GM12878 (cell line): ENCODE data around the gene NPDC1. TPM values are rescaled to one million over a fixed set of nuclear protein-coding genes. Genes with fewer than 3 reads are reported as not detected.

Experiments
- ATAC-seq: fragments of 200-7000 bp; cut with Tn5 transposase; 3 replicates; pipeline ENCODE4 v1.9.1; 2020; ENCODE audit warnings: mild to moderate bottlenecking, moderate library complexity
- BruUV-seq: library from RNA; stranded (reverse); fragments of 400-500 nt; replicated peaks from 2 replicates; lab custom pipeline; 2021; lab: Mats Ljungman, UMichigan
- CTCF ChIA-PET: fragments of 300-600 bp; sonication (Branson Sonifier 250); formaldehyde crosslinking; extraction: SDS; loops from one replicate; lab custom pipeline; 2021; ENCODE audit warnings: inconsistent platforms; lab: Yijun Ruan, JAX
- POLR2A ChIA-PET: fragments of 350-600 bp; formaldehyde crosslinking; extraction: SDS; loops from one replicate; lab custom pipeline; 2021; ENCODE audit warnings: inconsistent platforms; lab: Charles Lee
- RAD21 ChIA-PET: fragments of 300-600 bp; sonication (Branson Sonifier 250); formaldehyde crosslinking; loops from one replicate; lab custom pipeline; 2023; ENCODE audit warnings: antibody characterized with exemption; ENCODE audit not compliant: unreplicated experiment; lab: Charles Lee
- SMC1A ChIA-PET: fragments of 300-600 bp; sonication (Branson Sonifier 250); formaldehyde crosslinking; loops from one replicate; lab custom pipeline; 2023; ENCODE audit not compliant: unreplicated experiment, uncharacterized antibody; lab: Charles Lee
- DNase-seq: peaks from one replicate; pipeline ENCODE4 v3.0.0-alpha.2; 2011; ENCODE audit warnings: low read depth, low spot score
- FAIRE-seq: peaks from 3 replicates; lab custom pipeline; 2011; peaks lifted over from hg19 to GRCh38; lab: Jason Lieb, UNC
- H2AFZ ChIP-seq: 2 replicates; pipeline ENCODE4 v1.6.0; 2011; ENCODE audit warnings: low read depth, low read length, control low read depth; ENCODE audit not compliant: control insufficient read depth
- H3K27ac ChIP-seq: 2 replicates; pipeline ENCODE4 v1.5.1; 2011; ENCODE audit warnings: control low read depth; ENCODE audit not compliant: control insufficient read depth, insufficient read depth
- H3K27me3 ChIP-seq, 2 experiments: replicated peaks in 1 of 2; 2 replicates each; pipeline versions ENCODE4 v1.6.0 to v1.6.1; 2011; ENCODE audit warnings: low read length in 1 of 2; ENCODE audit not compliant: control insufficient read depth in 2 of 2, insufficient read depth in 2 of 2
- H3K36me3 ChIP-seq, 2 experiments: 2 replicates each; pipeline ENCODE4 v1.5.1; 2011; ENCODE audit warnings: low read length in 1 of 2; ENCODE audit not compliant: control insufficient read depth in 2 of 2, insufficient read depth in 2 of 2
- H3K4me1 ChIP-seq: 2 replicates; pipeline ENCODE4 v1.6.1; 2011; ENCODE audit warnings: mild to moderate bottlenecking, low read length, moderate library complexity, mixed read lengths; ENCODE audit not compliant: control insufficient read depth, insufficient read depth
- H3K4me2 ChIP-seq: 2 replicates; pipeline ENCODE4 v1.6.0; 2011; ENCODE audit warnings: control low read depth; ENCODE audit not compliant: control insufficient read depth, insufficient read depth
- H3K4me3 ChIP-seq: fragments of 200-600 bp; sonication (generic); 2 replicates; pipeline ENCODE4 v1.5.1; 2016
- H3K79me2 ChIP-seq: 2 replicates; pipeline ENCODE4 v1.6.0; 2011; ENCODE audit warnings: low read length; ENCODE audit not compliant: control insufficient read depth, insufficient read depth
- H3K9ac ChIP-seq: 2 replicates; pipeline ENCODE4 v1.8.0; 2011; ENCODE audit warnings: low read length, control low read depth, mixed read lengths; ENCODE audit not compliant: control insufficient read depth, insufficient read depth
- H3K9me3 ChIP-seq: replicated peaks from 3 replicates; pipeline ENCODE4 v1.5.1; 2011; ENCODE audit warnings: mild to moderate bottlenecking, low read length; ENCODE audit not compliant: control insufficient read depth, insufficient read depth
- H4K20me1 ChIP-seq: 2 replicates; pipeline ENCODE4 v1.6.0; 2011; ENCODE audit not compliant: control insufficient read depth, insufficient read depth
- LARP7 ChIP-seq: fragments of 450-650 bp; IDR thresholded peaks from 2 replicates; pipeline ENCODE4 v1.6.1; 2017; ENCODE audit warnings: mild to moderate bottlenecking
- SPI1 ChIP-seq: IDR thresholded peaks from 2 replicates; pipeline ENCODE4 v1.6.1; 2011; ENCODE audit warnings: low read depth, mild to moderate bottlenecking, low read length, moderate library complexity, borderline replicate concordance; ENCODE audit not compliant: insufficient read depth
- TCF12 ChIP-seq: IDR thresholded peaks from 2 replicates; pipeline ENCODE4 v1.6.1; 2011; ENCODE audit warnings: low read depth, mild to moderate bottlenecking, low read length
- TCF3 ChIP-seq: IDR thresholded peaks from 2 replicates; pipeline ENCODE4 v1.6.1; 2012; ENCODE audit warnings: low read depth, mild to moderate bottlenecking, low read length, borderline replicate concordance; ENCODE audit not compliant: insufficient read depth
- WGBS: methylation state at CpG from one replicate; pipeline ENCODE4 v1.1.6; 2016; ENCODE audit warnings: low lambda C conversion rate; ENCODE audit not compliant: insufficient replicate concordance, insufficient coverage; ENCODE audit errors: missing lambda C conversion rate; 5-methylcytosine and 5-hydroxymethylcytosine counted together
- in situ Hi-C: fragments of 300-500 bp; cut with MboI; formaldehyde crosslinking; loops from 9 replicates; pipeline ENCODE4 v1.14.3; 2018; ENCODE audit warnings: mixed read lengths
- intact Hi-C: fragments of 100-400 bp; cut with micrococcal nuclease; formaldehyde crosslinking; loops from one replicate; pipeline ENCODE4 v1.14.2; 2022; ENCODE audit not compliant: unreplicated experiment
- polyA plus RNA-seq, 11 experiments: library from polyadenylated mRNA; depleted of rRNA in 4 of 11; unstranded in 6 of 11; stranded (reverse) in 5 of 11; fragments of >200 nt; fragmentation: Nextera tagmentation in 4 of 11; fragmentation: Illumina TruSeq in 1 of 11; extraction: Ambion mirVana in 4 of 11; extraction: Trizol in 1 of 11; gene quantifications; 1 replicate in 1 of 11; 2 replicates in 10 of 11; pipeline versions ENCODE4 v1.2.1 to v1.2.3, GENCODE V29; 2011 to 2016; ENCODE audit warnings: inconsistent platforms in 2 of 11, missing spikeins in 2 of 11, low read depth in 1 of 11
- total RNA-seq, 4 experiments: library from RNA; depleted of rRNA in 3 of 4; stranded (reverse); fragments of >200 nt in 3 of 4; fragmentation: Illumina TruSeq in 1 of 4; extraction: Trizol in 1 of 4; gene quantifications; 2 replicates each; pipeline versions ENCODE4 v1.2.1 to v1.2.3, GENCODE V29; 2013 to 2021

Gene NPDC1
- total and polyA plus RNA-seq, 10 of the 15 experiments (the other 5 are each of a cell fraction or from before 2014, with no cell fraction given) = 0.04 to 1.7 (median 0.77) TPM; not detected in 2

DNA sequence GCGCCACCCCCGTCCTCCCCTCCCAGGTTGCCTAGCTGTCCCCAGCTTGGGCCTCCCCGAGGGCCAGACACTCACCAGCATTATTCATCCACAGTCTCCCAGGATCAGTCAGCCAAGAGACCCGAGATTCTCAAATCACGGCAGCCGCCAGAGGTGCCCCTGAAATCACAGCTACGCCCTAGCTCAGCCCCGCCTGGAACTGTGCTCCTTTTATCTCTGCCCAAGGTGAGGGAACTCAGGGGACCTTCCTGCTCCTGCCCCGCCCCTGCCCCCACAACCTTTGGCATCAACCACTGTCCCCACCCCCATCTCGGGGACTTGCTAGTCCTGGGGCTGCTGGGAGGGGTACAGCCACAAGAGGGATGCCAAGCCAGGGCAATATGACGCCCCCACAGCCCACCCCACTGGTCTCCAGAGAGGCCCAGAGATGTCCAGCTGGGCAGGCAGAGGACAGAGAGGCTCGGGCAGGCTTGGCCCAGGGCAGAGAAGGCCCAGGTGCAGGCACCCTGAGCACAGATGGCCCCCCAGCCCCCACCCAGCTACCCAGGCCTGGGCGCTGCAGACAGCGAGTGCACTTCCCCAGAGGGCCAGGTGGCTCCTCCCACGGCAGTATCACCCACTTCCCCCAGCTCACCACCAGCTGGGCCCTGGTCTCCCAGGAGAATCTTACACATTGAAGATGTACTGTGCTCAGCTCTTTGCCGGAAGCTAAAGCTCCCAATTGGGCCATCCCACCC is 13.9 kb downstream of the NPDC1 start, which contains the start of gene FUT7:
TSS of gene FUT7 (minus strand) at position 185 of the 737 bp plus-strand sequence. CDS start at position 88, 97 bp downstream.
- intact Hi-C loops = no loop called here
- Histone ChIP-seq H3K9me3 (no peaks in the 10 kb centered on the region), H3K36me3 (no peaks in the 10 kb centered on the region)
- FAIRE-seq = no peak
- SMC1A ChIA-PET = interaction anchor here (5.2 kb wide), 1 partner anchor 84 kb away, joined by 77 read pairs; no protein-coding TSS in a partner anchor
- TF ChIP-seq SPI1 (peak; percentile 32; the same call in 1 of the 2 replicates), LARP7 (no peak), TCF3 (peak; percentile 75), TCF12 (peak; percentile 70; the same call in 1 of the 2 replicates)
- TF ChIP-seq, all 136 proteins: peak for 3
- Histone ChIP-seq H3K79me2 (no peaks in the 10 kb centered on the region), H3K4me2 (no peak within 1 kb of the TSS), H3K27ac (no peak within 1 kb of the TSS), H3K9ac (no peak within 1 kb of the TSS), H3K27me3 (peaks cover 0 to 2% of the 10 kb centered on the region in 2 experiments; a peak in 2 of 4 replicates), H2AFZ (no peak within 1 kb of the TSS), H3K4me1 (peaks cover 50% of the 10 kb centered on the region), H4K20me1 (no peaks in the 10 kb centered on the region), H3K4me3 (no peak within 1 kb of the TSS)
- DNase-seq (no peak), ATAC-seq (peak; percentile 8; the same call in 1 of the 3 replicates)
- BruUV-seq = no TSS peak
- ChIA-PET POLR2A (no interaction called here), RAD21 (interaction anchor here (0.5 to 1.4 kb wide), 5 partner anchors 38 to 265 kb away, joined by 3 to 7 read pairs (median 4); partner anchors contain the start of gene SAPCD2), CTCF (interaction anchor here (0.6 to 4.7 kb wide), 8 partner anchors 15 to 244 kb away, joined by 3 to 65 read pairs (median 4); partner anchors contain the start of genes AJM1 and TMEM141)
- in situ Hi-C loops = no loop called here
- WGBS = 4% methylated on average over 16 of the region's 16 CpGs
